AG08395 (cell line): ENCODE data around the gene SNN.

Experiments
- DNase-seq: peaks from one replicate; pipeline ENCODE4 v3.0.0; 2012; ENCODE audit warnings: mixed read lengths, low spot score

The SNN gene

DNA sequence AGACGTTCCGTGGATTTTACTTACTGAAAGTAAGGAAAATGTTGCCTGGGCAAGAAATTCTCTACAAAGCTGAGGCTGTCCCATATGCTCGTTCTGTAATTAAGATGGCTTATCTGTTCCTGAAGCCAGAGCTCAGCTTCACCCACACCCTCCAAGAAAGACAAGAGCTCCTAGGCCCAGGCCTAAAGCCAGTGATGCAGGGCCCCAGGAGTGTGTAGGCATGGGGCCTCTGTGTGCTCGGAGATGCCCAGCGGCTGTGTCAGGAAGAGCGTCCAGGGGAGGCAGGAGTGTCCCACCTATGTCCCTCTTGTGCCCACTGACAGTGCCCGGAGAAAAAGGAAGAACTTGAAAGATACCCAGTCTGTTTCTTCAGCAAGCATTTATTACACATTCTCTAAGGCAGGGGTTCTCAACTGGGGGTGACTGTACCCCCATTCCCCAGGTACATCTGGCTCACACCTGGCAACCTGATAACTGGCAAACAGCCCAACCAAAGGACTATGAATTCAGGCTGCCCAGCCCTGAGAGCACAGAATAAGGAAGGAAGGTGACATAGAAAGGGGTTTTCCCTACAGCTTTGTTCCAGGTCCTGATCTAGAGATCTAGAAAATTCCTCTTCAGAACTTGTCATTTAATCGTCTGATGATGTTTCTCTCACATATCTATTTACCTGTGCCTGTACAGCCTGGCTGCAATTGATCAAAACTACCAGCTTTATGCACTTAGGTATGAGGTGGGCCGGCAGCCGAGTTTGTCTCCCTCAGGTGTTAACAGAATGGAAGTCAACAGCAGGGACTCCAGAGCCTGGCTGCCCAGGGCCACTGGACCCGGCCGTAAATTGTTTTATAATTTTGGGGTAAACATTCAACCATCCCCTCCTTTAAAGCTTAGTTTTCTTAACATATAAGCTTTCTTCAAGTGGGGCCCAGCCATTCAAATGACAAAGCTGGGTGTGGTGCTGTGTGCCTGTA is 12.0 kb downstream of the SNN start:
- DNase-seq = no peak

DNA sequence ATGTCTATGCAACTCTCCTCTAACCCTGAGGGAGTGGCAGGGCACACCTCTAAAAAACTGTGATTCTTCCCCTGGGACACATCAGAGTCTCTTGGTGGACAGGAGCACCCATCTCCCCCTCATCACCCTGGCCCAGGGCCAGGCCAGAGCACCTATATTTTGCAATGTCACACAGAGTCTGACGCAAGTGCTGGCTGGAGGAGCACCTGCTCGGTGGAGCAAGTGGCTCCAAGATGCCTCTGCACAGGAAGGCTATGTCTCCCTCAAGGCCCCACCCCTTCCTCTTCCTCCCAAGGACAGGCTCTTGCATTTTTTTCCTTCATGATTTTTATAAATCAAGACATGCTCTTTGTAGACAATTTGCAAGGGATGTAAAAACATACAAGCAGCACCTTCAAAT is 13.3 kb downstream of the SNN start:
- no peak for DNase-seq

DNA sequence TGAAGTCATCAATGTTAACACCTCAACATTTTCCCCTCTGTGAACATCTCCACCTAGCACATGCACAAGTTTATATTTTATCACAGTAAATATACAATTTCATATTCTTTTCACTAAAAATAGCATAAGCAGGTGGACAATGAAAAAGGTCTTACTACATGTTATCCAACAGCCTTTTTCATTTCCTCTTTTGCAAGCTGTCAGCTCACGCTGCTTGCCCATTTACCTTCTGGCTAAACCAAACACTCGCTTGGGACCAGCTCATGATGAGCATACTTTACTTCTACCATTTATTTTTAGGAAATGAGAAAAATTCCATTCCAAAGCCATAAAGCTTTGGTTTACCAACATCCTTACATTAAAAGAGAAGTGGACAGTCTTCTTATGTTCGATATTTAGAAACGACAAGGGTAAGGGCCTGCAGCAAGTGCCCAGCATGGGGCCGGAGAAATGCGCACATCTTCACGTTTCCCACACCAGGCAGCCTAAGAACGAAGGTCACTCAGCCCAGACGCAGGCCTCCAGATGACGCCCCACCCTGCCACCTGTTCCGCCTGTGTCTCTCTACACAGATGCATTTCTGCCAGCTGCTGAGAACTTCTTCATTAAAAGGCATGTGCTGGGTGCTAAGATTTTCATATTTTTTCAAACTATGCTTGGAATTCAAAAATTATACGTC is 13.9 kb downstream of the SNN start:
- DNase-seq = no peak

GRCh38 chr16:11682655-11683096 is 14.4 kb downstream of the SNN start:
- DNase-seq = peak; percentile 81

GRCh38 chr16:11683145-11683544 is 14.9 kb downstream of the SNN start:
- no peak for DNase-seq

GRCh38 chr16:11684231-11685025 is 16.2 kb downstream of the SNN start:
- no peak for DNase-seq

GRCh38 chr16:11685844-11686618 is 17.8 kb downstream of the SNN start:
- DNase-seq = peak; percentile 13

DNA sequence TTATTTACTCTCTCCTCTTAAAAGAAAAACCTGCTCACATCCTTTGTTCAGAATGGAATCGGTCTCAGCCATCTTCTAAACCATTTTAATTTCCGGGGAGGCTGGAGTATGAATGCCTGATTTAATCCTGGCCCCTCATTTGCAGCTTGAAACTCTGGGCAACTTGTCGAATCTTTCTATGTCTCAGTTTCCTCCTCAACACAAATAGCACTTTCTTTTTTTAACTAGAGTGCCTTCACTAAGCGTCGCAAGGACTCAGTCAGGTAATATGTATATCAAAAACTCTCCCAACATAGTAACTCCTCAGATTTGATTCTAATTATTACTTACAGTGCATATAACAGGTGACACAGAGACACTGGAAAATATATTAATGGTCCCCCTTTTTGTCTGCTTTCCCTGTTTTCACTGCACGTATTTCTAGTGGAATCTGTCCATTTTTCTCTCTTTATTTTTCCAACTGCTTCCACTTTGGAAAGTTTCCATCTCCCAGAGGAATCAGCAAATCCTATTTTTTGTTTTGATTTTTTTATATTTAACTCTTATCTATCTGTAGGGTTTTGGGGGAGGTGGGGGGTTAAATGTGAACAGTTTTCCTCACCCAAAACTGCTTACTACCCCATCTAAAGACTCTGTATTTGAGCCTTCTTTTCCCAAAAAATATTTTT is 18.6 kb downstream of the SNN start:
- DNase-seq = no peak

DNA sequence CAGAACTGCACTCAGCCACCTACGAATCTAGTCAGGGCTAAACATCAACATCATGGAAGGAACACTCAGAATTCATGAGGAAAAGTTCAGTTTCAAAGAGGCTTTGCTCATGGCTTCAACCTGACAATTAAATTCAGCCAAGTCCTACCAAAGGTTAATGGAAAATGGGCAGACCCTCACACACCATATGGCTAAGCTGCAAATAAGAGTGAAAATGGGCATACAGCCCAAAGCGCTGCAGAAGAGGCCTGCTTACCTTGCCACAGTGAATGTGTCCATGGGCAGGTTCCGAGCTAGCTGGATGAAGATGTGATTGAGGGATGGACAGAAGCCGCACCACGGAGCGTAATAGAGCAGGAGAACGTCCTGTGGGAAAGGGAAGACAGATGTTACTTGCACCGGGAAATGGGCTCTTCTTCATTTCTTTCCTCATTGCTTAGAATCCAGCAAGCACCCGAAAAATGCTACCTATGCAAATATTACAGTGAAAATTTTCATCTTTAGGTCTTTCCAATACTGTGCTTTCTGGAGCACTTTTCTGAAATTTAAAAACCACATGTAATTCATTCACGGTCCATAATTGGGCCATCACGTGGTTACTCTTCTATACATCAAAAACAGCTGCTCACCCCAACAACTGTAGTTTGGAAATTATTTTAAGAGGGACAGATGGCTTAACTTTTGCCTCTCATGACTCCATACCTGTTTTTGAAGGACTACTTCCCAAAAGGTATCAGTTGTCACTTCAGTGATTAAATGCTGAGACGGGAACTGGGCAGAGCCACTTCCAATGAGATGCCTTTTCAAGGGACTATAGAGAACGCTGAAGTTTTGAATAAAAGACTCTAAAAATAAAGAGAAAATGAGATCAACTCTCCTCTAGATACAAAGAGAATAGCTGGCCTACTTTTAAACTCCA is 19.6 kb downstream of the SNN start:
- DNase-seq = no peak

- no peak for DNase-seq
Measured at GRCh38 chr16:11688520-11688886, 20.2 kb downstream of the SNN start.

DNA sequence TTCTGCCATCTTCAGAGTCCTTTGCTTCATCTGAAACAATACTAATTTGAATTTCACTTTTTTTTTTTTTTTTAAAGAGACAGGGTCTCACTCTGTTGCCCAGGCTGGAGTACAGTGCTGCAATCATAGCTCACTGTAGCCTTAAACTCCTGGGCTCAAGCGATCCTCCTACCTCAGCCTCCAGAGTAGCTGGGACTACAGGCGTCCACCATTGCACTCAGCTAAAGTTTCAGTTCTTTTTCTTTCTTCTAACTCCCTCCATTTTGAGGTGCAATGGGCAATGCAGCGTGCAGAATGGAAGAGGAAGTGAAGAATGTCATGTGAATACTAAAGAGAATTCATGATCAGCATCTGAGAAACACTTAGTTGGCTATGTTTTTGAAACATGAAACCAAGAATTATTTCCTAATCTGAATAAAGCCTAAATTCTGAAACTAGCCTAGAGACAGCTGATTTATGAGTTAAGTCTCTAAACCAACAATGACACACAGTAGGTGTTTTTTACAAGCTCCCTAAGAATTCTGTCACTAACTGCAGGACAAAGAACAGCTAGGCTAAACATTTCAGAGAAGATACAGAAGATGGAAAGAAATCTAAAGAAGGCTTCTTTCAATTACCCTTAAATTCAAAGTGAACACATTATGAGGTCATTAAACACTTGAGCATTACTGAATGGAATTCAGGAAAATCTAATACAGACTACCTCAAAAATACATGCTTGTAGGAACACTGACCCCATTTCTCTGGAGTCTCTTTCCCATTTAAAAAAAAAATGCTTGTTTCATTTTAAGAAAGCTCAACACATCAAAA is 21.0 kb downstream of the SNN start:
- DNase-seq = no peak

GRCh38 chr16:11691235-11691634 is 23.0 kb downstream of the SNN start:
- no peak for DNase-seq

DNA sequence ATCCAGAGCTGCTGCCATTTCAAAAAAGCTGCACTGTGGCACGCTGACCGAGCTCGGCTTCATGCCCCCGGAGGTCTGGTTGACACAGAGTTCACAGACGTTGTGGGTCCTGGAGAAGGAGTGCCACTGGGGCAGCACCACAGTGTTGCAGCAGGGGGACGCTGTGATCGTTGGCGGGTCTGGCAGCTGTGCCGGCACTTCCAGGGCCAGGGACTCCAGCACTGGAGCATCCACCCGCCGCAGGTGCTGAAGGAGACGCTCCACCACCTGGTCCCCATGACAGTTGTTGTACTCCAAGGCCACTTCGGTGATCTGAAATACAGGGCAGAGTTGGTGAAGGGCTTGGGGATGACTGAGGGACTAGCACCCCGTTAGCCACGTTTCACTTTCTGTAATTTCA is 23.5 kb downstream of the SNN start:
- no peak for DNase-seq

DNA sequence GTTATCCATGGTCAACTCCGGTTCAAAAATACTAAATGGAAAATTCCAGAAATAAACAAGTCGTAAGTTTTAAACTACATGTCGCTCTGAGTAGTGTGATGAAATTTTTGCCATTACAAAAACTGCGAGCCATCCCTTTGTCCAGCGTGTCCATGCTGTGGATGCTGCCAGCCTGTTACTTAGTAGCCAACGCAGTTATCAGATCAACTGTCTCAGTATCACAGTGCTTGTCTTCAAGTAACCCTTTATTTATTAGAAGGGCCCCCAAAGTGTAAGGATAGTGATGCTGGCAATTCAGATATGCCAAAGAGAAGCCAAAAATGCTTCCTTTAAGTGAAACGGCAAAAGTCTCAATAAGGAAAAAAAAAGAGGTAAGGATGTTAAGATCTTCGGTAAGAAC is 23.9 kb downstream of the SNN start:
- DNase-seq = no peak

GRCh38 chr16:11692651-11693050 is 24.4 kb downstream of the SNN start:
- no peak for DNase-seq

GRCh38 chr16:11696266-11697012 is 28.2 kb downstream of the SNN start:
- DNase-seq = no peak

DNA sequence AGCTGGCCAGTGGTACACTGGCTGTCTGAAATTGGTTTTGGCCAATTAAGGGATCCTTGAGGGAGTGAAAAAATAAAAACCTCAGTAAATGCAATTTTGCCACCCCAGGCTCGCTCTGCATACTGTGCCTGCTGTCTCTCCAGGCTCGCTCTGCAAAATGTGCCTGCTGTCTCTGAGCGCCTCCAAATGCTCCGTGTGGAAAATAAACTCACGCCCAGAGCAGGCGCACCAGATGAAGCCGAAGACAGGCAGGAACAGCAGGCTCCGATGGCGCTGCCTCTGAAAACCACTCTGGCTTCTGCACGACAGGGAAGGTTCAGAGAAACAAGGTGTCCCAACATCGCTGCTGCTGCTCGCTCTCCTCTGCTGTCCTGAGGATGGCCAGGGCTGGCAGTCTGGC is 29.1 kb downstream of the SNN start:
- no peak for DNase-seq

GRCh38 chr16:11698271-11698689 is 30.0 kb downstream of the SNN start:
- DNase-seq = no peak
